GM12878 (cell line): ENCODE data around the gene BCL11A.

Experiments
- E4F1 ChIP-seq: fragments of 450-650 bp; IDR thresholded peaks from 2 replicates; pipeline ENCODE4 v1.6.1; 2018; ENCODE audit warnings: borderline replicate concordance, mild to moderate bottlenecking; ENCODE audit not compliant: partially characterized antibody
- LARP7 ChIP-seq: fragments of 450-650 bp; IDR thresholded peaks from 2 replicates; pipeline ENCODE4 v1.6.1; 2017; ENCODE audit warnings: mild to moderate bottlenecking
- MTA3 ChIP-seq: IDR thresholded peaks from 2 replicates; pipeline ENCODE4 v1.6.1; 2012; ENCODE audit warnings: low read length, inconsistent platforms, borderline replicate concordance
- MXI1 ChIP-seq: fragments of 150-350 bp; IDR thresholded peaks from 2 replicates; pipeline ENCODE4 v1.6.1; 2011; ENCODE audit warnings: low read depth, mild to moderate bottlenecking, inconsistent platforms, low read length, improper control_type of control experiment
- POLR2A ChIP-seq: IDR thresholded peaks from 2 replicates; pipeline ENCODE4 v1.6.1; 2011; ENCODE audit warnings: low read depth, mild to moderate bottlenecking, low read length
- POLR2AphosphoS2 ChIP-seq: IDR thresholded peaks from 2 replicates; pipeline ENCODE4 v1.6.1; 2011; ENCODE audit warnings: low read depth, mild to moderate bottlenecking, low read length, improper control_type of control experiment, moderate library complexity
- SMARCA5 ChIP-seq: fragments of 450-650 bp; IDR thresholded peaks from 2 replicates; pipeline ENCODE4 v1.6.1; 2017; ENCODE audit warnings: mild to moderate bottlenecking
- STAT1 ChIP-seq: fragments of 450-650 bp; conservative IDR thresholded peaks from 2 replicates; pipeline ENCODE4 v1.6.1; 2014; ENCODE audit warnings: antibody characterized with exemption, mild to moderate bottlenecking

GRCh38 chr2:60567096-60567495 lies 13.6 kb upstream of the BCL11A start:
- TF ChIP-seq POLR2A (no peak), POLR2AphosphoS2 (no peak), MTA3 (no peak), STAT1 (no peak), MXI1 (no peak), LARP7 (no peak), SMARCA5 (no peak), E4F1 (no peak)
